Measurements from ENCODE around the gene PLCG1.

The PLCG1 gene

DNA sequence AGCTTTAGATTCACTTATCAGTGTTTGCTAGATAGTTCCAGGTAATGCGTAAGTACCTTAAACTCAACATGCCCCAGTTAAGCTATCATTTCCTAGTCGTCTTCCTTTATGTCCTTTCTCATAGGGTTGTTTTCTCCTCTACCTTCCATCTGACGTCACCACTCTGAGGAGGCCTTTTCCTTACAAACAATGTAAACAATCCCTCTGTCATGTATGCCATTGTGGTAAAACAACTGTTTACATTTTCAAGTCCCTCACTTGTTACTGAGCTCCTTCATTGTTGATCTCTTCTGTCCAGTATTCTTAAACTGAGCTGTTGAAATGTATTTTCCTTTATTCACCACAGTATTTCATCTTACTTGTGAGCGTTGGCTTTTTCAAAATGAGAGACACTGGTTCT is 45.4 kb upstream of the PLCG1 start:
- ATAC-seq = no peak
- TF ChIP-seq OSR1 (CRISPR knock-in tag; IDR thresholded peaks at IDR 0.05) (no peak), POU6F1 (CRISPR knock-in tag; IDR thresholded peaks at IDR 0.05; ENCODE audit: borderline replicate concordance, low read depth) (no peak), BACH2 (CRISPR knock-in tag; IDR thresholded peaks at IDR 0.05; ENCODE audit: borderline replicate concordance) (no peak), ISL1 (CRISPR knock-in tag; IDR thresholded peaks at IDR 0.05) (no peak), ZC3H10 (CRISPR knock-in tag; IDR thresholded peaks at IDR 0.05) (no peak), ZNF70 (CRISPR knock-in tag; IDR thresholded peaks at IDR 0.05) (no peak), SNAI2 (CRISPR knock-in tag; IDR thresholded peaks at IDR 0.05) (no peak), RARB (CRISPR knock-in tag; IDR thresholded peaks at IDR 0.05) (no peak), ZNF8 (CRISPR knock-in tag; IDR thresholded peaks at IDR 0.05) (no peak), ARNTL (CRISPR knock-in tag; IDR thresholded peaks at IDR 0.05; ENCODE audit: borderline replicate concordance, low read depth) (no peak), CSRNP3 (CRISPR knock-in tag; IDR thresholded peaks at IDR 0.05) (no peak), TCF4 (CRISPR knock-in tag; IDR thresholded peaks at IDR 0.05; ENCODE audit: borderline replicate concordance) (no peak), PPARA (CRISPR knock-in tag; IDR thresholded peaks at IDR 0.05; ENCODE audit: borderline replicate concordance) (no peak), TOX (CRISPR knock-in tag; IDR thresholded peaks at IDR 0.05; ENCODE audit: borderline replicate concordance) (no peak), GLIS3 (CRISPR knock-in tag; IDR thresholded peaks at IDR 0.05) (no peak), ZFP3 (CRISPR knock-in tag; IDR thresholded peaks at IDR 0.05) (no peak)
- TF ChIP-seq, protein P1, sequence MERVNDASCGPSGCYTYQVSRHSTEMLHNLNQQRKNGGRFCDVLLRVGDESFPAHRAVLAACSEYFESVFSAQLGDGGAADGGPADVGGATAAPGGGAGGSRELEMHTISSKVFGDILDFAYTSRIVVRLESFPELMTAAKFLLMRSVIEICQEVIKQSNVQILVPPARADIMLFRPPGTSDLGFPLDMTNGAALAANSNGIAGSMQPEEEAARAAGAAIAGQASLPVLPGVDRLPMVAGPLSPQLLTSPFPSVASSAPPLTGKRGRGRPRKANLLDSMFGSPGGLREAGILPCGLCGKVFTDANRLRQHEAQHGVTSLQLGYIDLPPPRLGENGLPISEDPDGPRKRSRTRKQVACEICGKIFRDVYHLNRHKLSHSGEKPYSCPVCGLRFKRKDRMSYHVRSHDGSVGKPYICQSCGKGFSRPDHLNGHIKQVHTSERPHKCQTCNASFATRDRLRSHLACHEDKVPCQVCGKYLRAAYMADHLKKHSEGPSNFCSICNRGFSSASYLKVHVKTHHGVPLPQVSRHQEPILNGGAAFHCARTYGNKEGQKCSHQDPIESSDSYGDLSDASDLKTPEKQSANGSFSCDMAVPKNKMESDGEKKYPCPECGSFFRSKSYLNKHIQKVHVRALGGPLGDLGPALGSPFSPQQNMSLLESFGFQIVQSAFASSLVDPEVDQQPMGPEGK (CRISPR knock-in tag; IDR thresholded peaks at IDR 0.05; ENCODE audit: borderline replicate concordance) = no peak
- TF ChIP-seq, protein P2, sequence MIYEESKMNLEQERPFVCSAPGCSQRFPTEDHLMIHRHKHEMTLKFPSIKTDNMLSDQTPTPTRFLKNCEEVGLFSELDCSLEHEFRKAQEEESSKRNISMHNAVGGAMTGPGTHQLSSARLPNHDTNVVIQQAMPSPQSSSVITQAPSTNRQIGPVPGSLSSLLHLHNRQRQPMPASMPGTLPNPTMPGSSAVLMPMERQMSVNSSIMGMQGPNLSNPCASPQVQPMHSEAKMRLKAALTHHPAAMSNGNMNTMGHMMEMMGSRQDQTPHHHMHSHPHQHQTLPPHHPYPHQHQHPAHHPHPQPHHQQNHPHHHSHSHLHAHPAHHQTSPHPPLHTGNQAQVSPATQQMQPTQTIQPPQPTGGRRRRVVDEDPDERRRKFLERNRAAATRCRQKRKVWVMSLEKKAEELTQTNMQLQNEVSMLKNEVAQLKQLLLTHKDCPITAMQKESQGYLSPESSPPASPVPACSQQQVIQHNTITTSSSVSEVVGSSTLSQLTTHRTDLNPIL (CRISPR knock-in tag; IDR thresholded peaks at IDR 0.05; ENCODE audit: low read depth) = no peak
- TF ChIP-seq, protein P3, sequence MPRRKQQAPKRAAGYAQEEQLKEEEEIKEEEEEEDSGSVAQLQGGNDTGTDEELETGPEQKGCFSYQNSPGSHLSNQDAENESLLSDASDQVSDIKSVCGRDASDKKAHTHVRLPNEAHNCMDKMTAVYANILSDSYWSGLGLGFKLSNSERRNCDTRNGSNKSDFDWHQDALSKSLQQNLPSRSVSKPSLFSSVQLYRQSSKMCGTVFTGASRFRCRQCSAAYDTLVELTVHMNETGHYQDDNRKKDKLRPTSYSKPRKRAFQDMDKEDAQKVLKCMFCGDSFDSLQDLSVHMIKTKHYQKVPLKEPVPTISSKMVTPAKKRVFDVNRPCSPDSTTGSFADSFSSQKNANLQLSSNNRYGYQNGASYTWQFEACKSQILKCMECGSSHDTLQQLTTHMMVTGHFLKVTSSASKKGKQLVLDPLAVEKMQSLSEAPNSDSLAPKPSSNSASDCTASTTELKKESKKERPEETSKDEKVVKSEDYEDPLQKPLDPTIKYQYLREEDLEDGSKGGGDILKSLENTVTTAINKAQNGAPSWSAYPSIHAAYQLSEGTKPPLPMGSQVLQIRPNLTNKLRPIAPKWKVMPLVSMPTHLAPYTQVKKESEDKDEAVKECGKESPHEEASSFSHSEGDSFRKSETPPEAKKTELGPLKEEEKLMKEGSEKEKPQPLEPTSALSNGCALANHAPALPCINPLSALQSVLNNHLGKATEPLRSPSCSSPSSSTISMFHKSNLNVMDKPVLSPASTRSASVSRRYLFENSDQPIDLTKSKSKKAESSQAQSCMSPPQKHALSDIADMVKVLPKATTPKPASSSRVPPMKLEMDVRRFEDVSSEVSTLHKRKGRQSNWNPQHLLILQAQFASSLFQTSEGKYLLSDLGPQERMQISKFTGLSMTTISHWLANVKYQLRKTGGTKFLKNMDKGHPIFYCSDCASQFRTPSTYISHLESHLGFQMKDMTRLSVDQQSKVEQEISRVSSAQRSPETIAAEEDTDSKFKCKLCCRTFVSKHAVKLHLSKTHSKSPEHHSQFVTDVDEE (CRISPR knock-in tag; IDR thresholded peaks at IDR 0.05) = no peak

DNA sequence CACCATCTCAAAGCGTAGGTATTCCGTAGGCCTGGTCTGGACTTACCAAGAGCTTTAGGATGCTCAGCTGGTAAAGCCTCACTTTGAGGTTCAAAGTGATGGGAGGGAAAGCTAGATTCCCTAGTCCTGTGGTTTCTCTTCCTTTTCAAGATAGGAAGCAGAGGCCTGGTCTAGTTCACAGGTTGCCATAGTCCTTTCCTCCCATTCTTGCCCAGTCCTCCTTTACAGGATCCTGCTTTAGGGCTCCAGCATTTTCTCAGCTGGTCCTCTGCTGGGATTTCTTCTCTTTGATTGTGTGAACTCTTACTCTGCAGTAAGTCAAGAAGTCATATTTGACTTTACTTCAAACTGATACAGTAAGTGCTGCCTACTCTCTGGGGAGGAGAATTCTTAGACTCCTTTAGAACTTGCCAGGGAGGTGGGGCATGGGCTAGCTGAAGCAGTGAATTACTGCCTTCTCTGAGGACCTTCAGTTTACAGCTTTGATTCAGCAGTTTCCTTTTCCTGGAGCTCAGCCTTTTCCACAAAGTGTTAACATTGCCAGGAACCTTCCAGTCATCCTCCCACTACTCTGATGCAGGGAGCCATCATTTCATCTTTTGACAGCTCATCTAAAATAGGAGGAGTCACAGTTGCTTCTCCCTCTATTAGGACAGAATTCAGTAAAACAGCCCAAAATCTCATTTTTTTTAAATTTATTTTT is 42.8 kb upstream of the PLCG1 start:
- peak; percentile 24 for ATAC-seq
- TF ChIP-seq ZFP3 (CRISPR knock-in tag; IDR thresholded peaks at IDR 0.05) (no peak), ZFP30 (CRISPR knock-in tag; IDR thresholded peaks at IDR 0.05) (no peak), GLIS3 (CRISPR knock-in tag; IDR thresholded peaks at IDR 0.05) (no peak), RARB (CRISPR knock-in tag; IDR thresholded peaks at IDR 0.05) (no peak), CSDC2 (CRISPR knock-in tag; IDR thresholded peaks at IDR 0.05) (no peak), POU6F1 (CRISPR knock-in tag; IDR thresholded peaks at IDR 0.05; ENCODE audit: borderline replicate concordance, low read depth) (no peak), BACH2 (CRISPR knock-in tag; IDR thresholded peaks at IDR 0.05; ENCODE audit: borderline replicate concordance) (no peak), CSRNP3 (CRISPR knock-in tag; IDR thresholded peaks at IDR 0.05) (no peak)
- TF ChIP-seq, protein P1 (CRISPR knock-in tag; IDR thresholded peaks at IDR 0.05; ENCODE audit: borderline replicate concordance) = no peak
- TF ChIP-seq, protein P3 (CRISPR knock-in tag; IDR thresholded peaks at IDR 0.05) = no peak

Data from SK-N-SH treated with all-trans-retinoic acid at 6 μM for 48 hours (cell line).